ENCODE results near the gene C2CD4C. TPM values are rescaled to one million over a fixed set of nuclear protein-coding genes. Genes with fewer than 3 reads are reported as not detected.

Gene C2CD4C
- total RNA-seq, 1 experiment from 2014 or later, result 14.6 TPM

DNA sequence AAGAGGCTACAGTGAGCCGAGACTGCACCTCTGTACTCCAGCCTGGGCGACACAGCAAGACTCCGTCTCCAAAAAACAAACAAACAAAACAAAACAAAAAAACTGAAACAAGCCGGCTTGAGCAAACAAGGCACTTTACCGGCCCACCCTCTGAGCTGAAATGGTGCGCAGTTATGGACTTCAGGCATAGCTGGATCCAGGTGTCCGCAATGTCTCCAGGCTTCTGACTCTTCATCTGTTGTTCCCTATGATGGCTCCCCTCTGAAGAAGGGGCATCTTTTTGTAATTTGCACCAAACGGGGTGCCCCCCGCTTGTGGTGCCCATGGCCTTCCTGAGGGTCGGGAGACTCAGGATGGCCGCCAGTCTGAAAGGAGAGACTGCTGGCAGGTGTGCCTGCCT lies 6.2 kb downstream of the C2CD4C start:
- DNase-seq, result peak; percentile 15

More for the DNA sequence above, 6.2 kb downstream of the C2CD4C start:
- no peak overlapping the region for H3K56ac ChIP-seq (ENCODE audit: insufficient read length, low read depth, low read length)
- no peak overlapping the region for H2BK5ac ChIP-seq (ENCODE audit: insufficient read length, low read length)
- no peak overlapping the region for H2BK20ac ChIP-seq (ENCODE audit: low read depth, low read length, poor library complexity, severe bottlenecking)
- H3K4me2 ChIP-seq (ENCODE audit: insufficient read depth, insufficient read length, low read length), result no peak overlapping the region
- Mint-ChIP-seq H3K9me3 (no peaks in the 10 kb centered on the region; a peak in 1 of 5 replicates), H3K27me3 (ENCODE audit: low read depth) (peaks cover 12% of the 10 kb centered on the region), H3K4me1 (peaks cover 0 to 15% of the 10 kb centered on the region in 2 experiments; a peak in 2 of 4 replicates), H3K36me3 (ENCODE audit: insufficient read depth in 1 of 3, low read depth in 3 of 3) (peaks cover 0 to 2% (median 0%) of the 10 kb centered on the region in 3 experiments; a peak in 1 of 7 replicates), H3K27ac (peak overlapping the region in 1 of 3 experiments; percentile 76; a peak in 1 of 7 replicates), H3K4me3 (no peak overlapping the region)
- no peak overlapping the region for H3K4ac ChIP-seq (ENCODE audit: low read depth, low read length)
- no peak overlapping the region for H3K18ac ChIP-seq (ENCODE audit: insufficient read length, low read depth, low read length)
- H3K9ac ChIP-seq (ENCODE audit: extremely low read depth, insufficient read length, low read length), result no peak overlapping the region
- peaks cover 2% of the 10 kb centered on the region for H4K20me1 ChIP-seq (ENCODE audit: control insufficient read depth, insufficient read depth, insufficient read length)
- no peak overlapping the region for H3K14ac ChIP-seq (ENCODE audit: insufficient read depth, low read length)
- TF ChIP-seq, protein P1, sequence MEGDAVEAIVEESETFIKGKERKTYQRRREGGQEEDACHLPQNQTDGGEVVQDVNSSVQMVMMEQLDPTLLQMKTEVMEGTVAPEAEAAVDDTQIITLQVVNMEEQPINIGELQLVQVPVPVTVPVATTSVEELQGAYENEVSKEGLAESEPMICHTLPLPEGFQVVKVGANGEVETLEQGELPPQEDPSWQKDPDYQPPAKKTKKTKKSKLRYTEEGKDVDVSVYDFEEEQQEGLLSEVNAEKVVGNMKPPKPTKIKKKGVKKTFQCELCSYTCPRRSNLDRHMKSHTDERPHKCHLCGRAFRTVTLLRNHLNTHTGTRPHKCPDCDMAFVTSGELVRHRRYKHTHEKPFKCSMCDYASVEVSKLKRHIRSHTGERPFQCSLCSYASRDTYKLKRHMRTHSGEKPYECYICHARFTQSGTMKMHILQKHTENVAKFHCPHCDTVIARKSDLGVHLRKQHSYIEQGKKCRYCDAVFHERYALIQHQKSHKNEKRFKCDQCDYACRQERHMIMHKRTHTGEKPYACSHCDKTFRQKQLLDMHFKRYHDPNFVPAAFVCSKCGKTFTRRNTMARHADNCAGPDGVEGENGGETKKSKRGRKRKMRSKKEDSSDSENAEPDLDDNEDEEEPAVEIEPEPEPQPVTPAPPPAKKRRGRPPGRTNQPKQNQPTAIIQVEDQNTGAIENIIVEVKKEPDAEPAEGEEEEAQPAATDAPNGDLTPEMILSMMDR (conservative IDR thresholded peaks at IDR 0.05), result no peak
- H3K79me1 ChIP-seq (ENCODE audit: insufficient read depth, low read depth, low read length, poor library complexity, severe bottlenecking), result no peaks in the 10 kb centered on the region
- H3K79me2 ChIP-seq (ENCODE audit: insufficient read depth, low read length), result no peaks in the 10 kb centered on the region
- no peak overlapping the region for H2BK15ac ChIP-seq (ENCODE audit: low read depth, low read length)
- no peak overlapping the region for H4K91ac ChIP-seq (ENCODE audit: insufficient read length, low read depth, low read length)
- H3K23ac ChIP-seq (ENCODE audit: insufficient read length, low read depth, low read length), result no peak overlapping the region
- no peaks in the 10 kb centered on the region for H3K4me1 ChIP-seq (ENCODE audit: insufficient read depth, low read length)
- H3K27ac ChIP-seq (ENCODE audit: insufficient read length, low read depth, low read length), result no peak overlapping the region
- no peak overlapping the region for H2BK120ac ChIP-seq (ENCODE audit: low read depth, low read length, poor library complexity, severe bottlenecking)
- no peak overlapping the region for H2BK12ac ChIP-seq (ENCODE audit: insufficient read length, low read depth, low read length)
- H3K23me2 ChIP-seq (ENCODE audit: insufficient read length, low read depth, low read length, poor library complexity, severe bottlenecking), result no peaks in the 10 kb centered on the region
- H3K9me3 ChIP-seq (ENCODE audit: control insufficient read depth, low read depth, low read length), result no peaks in the 10 kb centered on the region
- no peak overlapping the region for H2AK5ac ChIP-seq (ENCODE audit: insufficient read length, low read length)
- no CpG with 5 or more reads among the region's 11 CpGs for WGBS (ENCODE audit: extremely low coverage, insufficient read length, low lambda C conversion rate)
- no peaks in the 10 kb centered on the region for H3K27me3 ChIP-seq (ENCODE audit: insufficient read depth, low read length)
- no peak overlapping the region for H3T11ph ChIP-seq (ENCODE audit: low read length)
- no peak overlapping the region for H2AFZ ChIP-seq (ENCODE audit: low read length)
- H4K5ac ChIP-seq (ENCODE audit: insufficient read length, low read depth, low read length), result no peak overlapping the region
- no peak overlapping the region for H4K8ac ChIP-seq (replicated peaks; ENCODE audit: insufficient read length, low read depth, low read length)
